H7 (cell line): Measurements from ENCODE around the gene TRIM38. TPM values are rescaled to one million over a fixed set of nuclear protein-coding genes. Genes with fewer than 3 reads are reported as not detected.

Source experiments
- total RNA-seq: library from RNA; depleted of rRNA; stranded (reverse); fragments of >200 nt; shearing (Covaris generic); gene quantifications from 2 replicates; pipeline ENCODE4 v1.2.3, GENCODE V29; 2014; rRNA removed

Gene TRIM38
- total RNA-seq, 1 experiment from 2014 or later: 1.0 TPM

Other genes starting within 250 kb of the TRIM38 start
- gene SLC17A4, start 208.1 kb upstream of the TRIM38 start, total RNA-seq: not detected in 2 replicates
- gene SLC17A1, start 130.8 kb upstream of the TRIM38 start, total RNA-seq: not detected in 2 replicates
- gene SLC17A3, start 88.6 kb upstream of the TRIM38 start, total RNA-seq: not detected in 2 replicates
- gene SLC17A2, start 32.1 kb upstream of the TRIM38 start, total RNA-seq: not detected in 2 replicates
- gene HFE, start 124.6 kb downstream of the TRIM38 start, total RNA-seq: 0.38 and 0.81 TPM in 2 replicates